HG03442 (cell line): Measurements from ENCODE around the gene HEPACAM.

ENCODE experiments used
- ATAC-seq: cut with Tn5 transposase; IDR thresholded peaks from one replicate; pipeline ENCODE4 v1.9.1; 2021; ENCODE audit warnings: mild to moderate bottlenecking, moderate library complexity; ENCODE audit not compliant: unreplicated experiment

HEPACAM gene

DNA sequence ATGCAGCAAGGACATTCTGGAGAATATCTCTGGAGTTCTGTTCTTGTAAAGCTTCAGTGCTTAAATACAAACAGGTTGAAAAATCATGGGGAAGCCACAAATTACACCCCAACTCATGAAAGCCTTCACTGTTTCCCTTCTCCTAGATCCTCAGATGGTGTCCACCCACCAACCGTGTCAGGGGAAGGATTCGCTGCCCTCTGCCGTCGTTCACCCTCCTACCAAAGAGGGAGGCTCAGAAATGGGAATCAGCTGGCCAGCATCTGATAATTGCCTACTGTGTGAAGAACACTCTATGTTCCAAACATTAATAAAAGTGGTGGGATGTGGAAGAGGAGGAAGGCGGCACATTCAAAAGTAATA is 7.4 kb upstream of the HEPACAM start:
- no peak for ATAC-seq

DNA sequence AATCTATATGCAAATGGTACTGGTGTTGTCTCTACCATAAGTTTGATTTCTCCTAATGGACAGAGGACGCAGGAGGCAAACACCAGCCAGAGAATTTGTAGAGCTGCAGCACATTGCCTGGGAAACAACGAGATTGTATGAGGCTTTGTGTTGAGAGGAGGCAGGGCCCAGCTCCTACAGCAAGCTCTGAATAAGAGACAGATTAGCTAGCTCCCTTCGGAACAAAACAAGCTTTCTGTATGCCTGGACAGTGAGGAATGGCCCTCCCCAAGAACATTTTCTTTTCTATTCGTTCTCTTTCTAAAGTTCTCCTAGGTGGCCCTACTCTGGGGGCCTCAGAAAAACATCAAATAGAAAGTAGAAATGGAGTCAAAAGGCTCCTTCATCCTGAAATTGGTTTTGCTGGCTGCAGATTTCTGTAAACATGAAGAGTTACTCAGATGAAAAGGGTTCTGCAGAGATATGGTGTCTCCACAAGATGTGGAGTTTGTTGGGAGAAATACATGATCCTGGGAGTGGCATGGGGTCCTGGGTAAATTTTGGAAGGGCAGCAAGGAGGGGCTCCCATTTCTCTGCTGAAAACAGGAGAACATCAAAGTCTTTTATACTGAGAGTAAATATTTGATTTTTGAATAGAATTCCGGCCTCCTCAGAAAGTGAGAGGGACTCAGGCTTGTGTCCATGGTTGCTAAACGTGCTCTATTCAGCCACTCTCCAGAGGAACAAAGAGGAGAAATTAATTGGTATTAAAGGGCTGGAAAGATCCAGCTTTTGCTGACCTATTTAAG is 6.8 kb upstream of the HEPACAM start:
- ATAC-seq = no peak

DNA sequence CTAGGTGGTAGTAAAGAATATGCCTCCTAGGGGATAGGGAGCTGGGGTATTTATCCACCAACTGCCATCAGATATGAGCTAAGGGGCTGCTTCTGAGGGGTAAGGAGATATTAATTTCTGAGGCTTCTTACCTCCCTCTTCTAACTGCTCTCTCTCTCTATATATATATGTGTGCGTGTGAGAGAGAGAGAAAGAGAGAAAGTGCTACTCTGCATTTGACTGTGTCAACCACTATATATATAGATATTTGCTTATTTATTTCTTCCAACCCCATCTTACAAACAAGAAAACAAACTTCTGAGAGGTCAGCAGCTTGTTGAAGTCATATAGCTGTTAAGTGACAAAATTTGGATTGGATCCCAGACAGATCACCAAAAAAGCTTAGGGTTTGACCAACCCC is 5.9 kb upstream of the HEPACAM start:
- peak; percentile 50 for ATAC-seq

DNA sequence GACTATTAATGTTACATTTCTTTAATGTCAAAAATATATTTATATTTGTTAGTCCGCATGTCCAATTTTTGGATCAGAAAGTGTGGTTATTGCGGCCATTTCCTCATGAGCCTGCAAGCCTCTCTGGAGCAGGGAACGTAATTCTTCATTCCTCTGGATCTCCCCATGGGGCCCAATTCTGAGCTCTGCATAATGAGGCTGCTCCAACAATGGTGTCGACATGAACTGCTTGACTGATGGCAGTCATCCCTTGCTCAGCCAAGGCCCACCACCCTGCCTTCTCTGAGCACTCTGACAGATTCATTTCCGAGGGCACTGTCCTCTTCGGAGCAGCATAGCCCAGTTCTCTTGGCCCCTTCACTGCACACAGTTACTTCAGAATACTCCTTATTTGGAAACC is 3.1 kb upstream of the HEPACAM start:
- ATAC-seq = no peak

DNA sequence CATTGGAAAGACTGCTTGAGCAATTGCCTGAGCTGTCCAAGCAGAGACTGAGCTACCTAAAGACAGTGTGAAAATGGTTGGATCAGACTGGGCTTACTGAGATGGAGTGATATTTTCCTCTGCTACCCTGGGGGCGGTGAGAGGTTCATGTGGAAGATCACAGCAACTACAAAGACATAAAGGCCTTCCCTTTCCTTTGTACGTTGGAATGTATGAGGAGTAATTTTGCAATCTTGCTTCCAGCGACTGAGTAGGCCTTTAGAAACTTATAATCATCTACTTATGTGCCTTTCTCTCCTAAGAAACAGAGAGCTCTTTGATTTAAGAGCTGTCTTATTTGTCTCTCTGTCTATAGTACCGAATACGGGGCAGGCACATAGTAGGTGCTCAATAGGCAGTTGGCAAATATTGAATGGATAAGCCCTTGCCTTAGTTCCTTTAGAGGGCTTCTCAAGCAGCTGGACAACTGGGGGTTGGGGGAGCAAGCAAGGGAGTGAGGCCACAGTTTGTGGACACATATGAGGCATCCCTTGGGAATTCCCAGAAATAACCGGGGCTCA is 2.4 kb upstream of the HEPACAM start:
- ATAC-seq = no peak

DNA sequence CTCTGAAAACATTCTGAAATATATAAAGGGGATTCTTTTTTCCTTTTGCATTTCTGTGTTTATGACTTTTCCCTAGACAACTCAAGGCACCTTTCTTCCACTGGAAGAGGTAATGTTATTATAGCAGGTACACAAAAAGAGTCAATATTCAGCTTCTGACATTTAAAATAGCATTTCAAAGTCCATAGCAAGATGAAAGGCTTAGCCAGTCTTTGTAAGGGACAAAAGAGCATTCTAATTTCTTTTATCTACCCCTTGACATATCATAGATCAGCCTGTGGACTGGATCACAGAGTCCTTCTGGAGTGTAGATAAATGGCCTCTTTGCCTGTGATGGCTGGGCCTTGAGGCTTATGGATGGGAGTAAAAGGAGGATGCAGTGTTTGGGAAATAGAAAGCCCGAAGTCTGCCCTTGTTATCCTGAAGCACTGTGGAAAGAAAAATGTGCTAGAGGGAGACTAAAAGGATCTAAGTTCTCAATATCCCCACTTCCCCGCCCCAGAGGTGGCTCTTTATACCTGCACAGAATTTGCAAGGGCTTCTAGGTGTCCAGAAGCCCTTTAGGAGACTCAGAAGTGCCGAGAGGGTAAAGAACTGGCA is 1.6 kb upstream of the HEPACAM start:
- no peak for ATAC-seq

DNA sequence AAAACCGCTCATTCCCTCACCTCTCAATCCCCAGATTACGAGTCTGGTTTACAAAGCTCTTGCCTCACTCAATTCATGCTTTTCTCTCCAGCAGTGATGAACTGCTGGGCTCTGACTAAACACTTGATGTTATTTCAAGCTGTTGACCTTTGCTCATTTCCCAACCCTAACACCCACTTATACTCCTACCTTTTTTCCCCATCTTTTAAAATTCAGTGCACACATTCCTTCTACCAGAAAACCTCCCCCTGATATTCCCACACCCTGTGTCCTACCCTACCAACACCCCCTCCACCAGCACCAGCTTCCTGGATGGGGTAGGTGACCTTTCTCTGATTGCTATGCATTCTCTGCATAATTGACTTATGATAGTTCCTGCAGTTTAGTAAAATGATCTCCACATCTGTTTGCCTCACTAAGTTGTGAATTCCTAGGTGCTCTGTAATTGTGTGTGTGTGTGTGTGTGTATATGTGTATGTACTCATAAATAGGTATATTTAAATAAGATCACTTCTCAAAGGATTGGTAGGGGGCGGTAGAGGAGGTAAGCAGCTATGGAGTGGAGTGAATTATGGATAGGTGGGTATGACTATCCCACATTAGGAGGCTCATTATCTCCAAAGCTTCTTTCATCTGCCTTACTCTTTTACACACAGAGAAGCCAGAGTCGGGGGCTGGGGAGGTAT is 842 bp downstream of the HEPACAM start:
- ATAC-seq = no peak

DNA sequence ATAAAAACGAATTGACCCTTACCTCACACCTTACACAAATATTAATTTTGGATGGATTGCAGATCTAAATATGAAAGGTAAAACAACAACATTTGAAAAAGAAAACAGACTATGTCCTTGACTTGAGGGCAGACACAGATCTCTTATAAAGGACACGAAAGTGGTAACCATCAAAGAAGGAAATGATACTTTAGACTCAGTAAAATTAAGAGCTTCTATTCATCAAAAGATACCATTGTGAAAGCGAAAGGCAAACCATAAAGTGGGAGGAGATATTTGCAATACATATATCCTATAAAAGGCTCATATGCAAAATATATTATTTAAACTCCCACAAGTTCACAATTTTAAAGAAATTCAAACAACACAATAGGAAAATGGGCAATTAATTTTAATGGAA is 5.0 kb downstream of the HEPACAM start:
- ATAC-seq = peak; percentile 91

DNA sequence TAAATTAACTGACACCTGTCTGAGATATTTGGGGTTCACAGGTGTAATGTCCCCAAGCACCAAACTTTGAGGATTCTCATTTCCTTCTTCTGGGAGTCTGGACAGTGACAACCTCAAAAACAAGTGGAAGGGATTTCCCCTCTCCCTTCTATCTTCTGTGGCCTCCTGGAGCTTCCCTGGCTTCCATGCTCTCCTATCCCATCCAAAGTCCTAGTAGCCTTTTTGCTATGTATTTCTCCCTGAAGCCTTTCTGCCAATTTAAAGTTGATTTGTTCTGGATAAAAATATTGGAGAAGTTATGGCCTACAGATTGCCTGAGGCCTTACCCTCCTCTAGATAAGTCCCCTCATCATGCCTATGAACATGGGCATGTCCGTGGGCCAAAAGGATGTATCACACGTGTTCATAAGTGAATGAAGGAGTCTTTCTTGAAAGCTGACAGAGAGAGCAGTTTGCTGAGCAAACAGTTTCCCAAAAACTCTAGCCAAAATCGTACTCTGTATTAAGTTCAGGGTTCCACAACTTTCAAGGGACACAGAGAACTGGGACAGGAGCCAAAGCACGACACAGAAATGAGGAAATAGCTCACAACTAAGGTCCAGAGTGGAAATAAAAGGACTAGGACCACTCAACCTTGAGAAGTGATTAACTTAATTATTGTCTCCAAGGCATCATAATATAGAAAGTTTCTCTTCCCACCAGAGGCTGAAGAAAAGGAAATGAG is 6.7 kb downstream of the HEPACAM start:
- ATAC-seq = no peak

DNA sequence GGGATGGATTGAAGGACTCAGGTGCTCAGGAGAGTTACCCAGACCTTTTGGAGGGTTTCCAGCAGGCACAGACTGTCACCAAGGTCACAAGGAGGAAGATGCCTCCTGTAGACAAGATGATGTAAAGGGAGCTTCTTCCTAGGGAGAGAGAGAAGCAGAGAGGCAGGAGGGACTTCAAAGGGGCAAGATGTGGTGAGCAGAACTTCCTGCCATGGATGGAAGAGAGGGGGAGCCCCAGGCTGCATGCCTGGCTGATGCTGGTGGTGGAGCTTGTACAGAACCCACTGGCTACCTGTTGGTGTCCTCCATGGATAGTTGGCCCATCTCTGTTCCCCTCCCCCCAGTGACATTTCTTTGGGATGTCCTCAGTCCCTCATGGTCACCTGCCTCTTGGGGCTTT is 12.6 kb downstream of the HEPACAM start:
- ATAC-seq = no peak

DNA sequence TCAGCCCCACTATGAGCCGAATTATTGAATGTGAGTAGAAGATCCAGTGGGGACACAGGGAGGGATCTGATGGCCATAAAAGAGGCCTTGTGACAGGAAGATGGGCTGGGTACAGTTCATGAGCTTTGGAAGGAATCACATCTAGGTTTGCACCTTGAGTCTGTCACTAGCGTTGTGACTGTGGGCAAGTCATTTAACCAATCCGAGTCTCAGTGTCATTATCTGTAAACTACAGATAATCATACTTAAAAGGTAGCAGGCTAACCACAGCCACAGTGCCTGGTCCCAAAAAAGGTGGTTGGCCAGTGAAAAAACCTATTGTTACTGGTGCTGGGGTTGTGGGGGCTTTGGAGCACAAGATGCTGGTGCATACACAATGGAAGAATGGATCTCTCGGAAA is 13.0 kb downstream of the HEPACAM start:
- no peak for ATAC-seq

DNA sequence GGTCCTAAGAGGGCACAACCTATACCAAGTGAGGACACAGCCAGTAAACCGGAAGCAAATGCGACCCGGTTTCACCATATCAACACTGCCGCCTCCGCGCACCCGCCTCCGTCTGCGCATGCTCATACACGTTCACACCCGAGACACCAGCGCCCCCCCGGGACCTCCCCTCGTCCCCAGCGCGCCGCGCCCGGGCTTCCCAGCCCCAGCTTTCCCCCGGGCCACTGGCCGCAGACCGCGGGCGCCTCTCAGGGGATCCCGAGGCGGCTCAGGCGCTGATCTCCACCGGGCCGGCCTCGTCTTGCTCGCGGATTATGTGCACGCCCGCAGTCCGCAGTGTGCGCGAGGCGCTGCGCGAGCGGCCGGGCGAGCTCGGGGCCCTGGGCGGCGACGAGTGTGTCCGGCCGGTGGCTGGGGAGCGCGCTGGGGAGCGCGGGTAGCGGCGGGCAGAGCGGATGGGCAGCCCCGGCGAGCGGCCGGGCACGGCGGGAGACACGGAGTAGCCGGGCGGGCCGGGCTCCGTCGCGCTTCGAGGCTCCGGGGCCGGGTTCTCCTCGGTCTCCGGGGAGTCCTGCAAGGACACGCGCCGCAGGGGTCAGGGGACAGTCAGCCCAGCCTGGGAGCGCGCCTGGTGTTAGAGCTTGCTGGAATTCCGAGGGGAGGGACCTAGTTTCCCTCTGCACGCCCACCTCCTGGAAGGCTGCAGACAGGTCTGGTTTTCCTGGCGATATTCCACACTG is 14.8 kb downstream of the HEPACAM start:
- ATAC-seq = peak; percentile 65

DNA sequence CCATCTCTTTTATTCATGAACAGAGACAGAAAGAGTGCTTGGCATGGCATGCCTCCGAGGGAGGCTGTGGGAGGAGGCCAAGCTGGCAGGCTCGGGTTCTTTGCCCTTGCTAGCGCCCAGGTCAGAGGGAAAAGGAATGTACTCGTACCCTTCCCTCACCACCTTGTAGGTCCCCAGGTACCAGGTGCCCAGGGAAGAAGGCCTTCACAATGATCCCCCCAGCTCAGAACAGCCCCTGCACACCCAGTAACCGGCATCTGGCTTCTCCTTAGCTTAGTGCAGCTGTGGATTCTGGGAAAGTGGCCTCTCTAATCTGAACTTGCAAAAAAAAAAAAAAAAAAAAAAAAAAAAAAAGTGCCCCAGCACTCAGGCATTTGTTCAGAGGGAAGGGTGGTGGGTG is 15.5 kb downstream of the HEPACAM start:
- no peak for ATAC-seq

DNA sequence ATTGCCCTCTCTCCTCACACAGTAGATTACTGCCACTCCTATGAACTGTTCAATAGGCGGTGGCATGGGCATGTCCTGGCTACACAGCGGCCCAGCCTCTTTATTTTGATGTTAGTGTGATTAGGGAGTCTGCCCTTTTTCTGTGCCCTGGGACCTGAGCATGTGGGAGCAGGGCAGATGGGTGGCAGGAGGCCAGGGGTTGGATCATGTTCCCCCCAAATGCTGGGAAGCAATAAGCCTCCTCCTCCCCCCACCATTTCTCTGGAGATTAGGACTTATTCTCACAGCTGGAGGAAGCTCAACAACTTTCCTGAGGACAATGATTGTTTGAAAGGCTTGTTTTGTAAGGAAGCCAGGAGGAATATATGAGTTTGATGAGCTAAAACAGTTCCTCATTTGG is 15.9 kb downstream of the HEPACAM start:
- ATAC-seq = no peak

DNA sequence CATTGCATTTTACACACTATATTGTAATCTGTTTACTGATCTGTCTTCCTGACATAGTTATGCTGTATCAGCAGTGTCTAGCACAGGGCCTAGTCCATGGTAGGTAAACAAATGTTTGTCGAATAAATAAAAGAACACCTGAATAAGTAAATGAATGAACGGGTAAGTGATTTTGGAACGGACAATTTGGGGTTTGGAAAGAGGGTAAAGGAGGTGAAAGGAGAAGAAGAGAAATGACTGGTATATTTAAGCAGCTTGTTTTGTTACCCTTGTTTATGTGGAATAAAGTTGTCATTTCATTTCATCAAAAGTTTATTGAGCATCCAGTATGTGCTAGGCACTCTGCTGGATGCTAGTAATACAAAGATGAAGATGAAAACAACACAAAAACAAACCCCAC is 16.9 kb downstream of the HEPACAM start, which contains the start of gene HEPN1:
Gene HEPN1, plus strand, starts transcription at position 301 of the 400 bp plus-strand sequence.
- no peak for ATAC-seq

DNA sequence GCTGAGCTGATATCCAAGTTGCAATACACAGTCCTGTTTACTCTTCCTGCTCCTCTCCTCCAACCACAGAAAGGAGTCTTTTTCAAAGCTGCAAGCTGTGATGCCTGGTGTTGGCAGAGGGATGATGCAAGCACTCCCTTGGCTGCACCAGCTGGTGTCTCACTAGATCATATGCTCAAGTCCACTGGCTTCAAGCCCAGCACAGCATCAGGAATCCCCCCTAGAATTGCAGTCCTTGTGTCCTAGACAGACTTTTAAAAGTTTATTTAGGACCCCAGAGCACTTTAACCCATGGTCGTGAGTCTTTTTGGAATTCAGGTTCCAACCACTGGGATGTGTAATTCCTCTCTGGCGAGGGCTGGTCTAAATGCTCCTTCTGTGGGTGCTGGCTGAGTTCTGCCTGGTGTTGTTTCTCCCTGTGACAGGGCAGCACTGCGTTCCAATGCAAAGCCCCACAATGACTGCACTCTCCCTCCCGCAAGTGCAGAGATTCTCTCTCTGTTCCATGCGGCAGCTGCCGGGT is 18.7 kb downstream of the HEPACAM start:
- ATAC-seq = no peak

DNA sequence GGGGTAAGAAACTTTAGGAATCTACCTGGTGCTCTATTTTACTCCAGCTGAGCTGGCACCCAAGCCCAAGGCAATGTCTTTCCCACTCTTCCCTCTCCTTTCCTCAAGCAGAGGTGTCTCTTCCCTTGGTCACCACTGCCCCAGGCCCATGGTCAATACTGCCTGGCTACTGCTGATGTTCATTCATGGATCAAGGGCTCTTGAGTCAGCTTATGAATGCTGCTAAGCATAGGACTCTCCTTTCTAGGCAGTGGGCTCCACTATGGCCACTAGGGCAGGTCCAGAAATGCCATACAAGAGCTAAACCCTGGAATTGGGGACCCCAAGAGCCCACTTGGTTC is 19.5 kb downstream of the HEPACAM start:
- ATAC-seq = no peak

DNA sequence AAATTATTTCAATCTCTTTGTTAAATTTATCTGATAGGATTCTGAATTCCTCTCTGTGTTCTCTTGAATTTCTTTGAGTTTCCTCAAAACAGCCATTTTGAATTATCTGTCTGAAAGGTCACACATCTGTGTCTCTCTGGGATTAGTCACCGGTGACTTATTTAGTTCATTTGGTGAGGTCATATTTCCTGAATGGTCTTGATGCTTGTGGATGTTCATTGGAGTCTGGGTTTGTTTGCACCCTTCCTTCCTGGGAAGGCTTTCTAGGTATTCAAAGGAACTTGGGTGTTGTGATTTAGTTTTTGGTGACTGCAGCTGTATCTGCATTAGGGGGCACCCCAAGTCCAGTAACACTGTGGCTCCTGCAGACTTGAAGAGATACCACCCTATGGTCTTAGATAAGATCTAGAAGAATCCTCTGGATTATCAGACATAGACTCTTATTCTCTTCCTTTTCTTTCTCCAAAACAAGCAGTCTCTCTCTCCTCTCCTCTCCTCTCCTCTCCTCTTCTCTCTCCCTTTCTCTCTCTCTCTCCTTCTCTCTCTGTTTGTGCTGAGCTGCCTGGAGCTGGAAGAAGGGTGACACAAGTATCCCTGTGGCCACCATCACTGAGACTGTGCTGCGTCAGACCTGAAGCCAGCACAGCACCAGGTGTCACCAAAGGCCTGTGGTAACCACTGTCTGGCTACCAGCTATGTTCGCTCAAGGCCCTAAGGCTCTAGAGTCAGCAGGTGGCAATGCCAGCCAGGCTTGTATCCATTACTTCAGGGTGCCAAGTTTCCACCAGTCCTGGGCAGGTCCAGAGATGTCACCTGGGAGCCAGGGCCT is 20.1 kb downstream of the HEPACAM start:
- no peak for ATAC-seq

DNA sequence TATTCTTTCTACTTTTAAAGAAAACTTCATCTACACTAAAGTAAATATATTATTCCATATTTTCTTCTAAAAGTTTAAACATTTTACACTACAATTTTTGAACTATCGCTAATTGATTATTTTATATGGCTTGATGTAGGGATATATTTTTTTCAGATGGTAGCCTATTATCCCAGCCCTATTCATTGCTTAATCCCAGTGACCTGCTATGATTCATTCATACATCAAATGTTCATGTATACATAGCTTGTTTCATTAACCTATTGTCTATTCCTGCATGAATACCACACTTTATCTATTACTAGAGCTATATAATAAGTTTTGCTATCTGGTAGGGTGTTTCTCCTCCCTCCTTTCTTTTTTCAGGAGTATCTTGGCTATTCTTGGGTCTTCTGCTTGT is 33.2 kb downstream of the HEPACAM start:
- no peak for ATAC-seq

DNA sequence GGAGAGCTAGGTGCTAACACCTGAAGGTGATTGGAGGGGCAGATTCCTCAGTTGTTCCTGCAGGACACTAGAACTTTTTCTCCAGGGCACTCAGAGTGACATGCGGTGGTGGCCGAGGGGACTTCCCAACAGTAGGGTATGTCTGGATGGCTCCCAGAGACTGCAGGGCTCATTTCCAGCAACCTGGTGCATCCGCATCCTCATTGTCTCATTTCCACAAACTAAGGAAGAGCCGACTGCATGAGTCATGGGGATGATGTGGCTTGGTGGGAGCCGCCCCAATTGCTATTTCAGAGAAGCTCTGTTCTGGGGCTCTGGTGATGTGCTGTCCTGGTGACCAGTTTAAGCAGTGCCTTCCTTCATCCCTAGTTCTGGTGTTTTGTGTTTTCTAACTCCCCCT is 35.4 kb downstream of the HEPACAM start:
- ATAC-seq = no peak
